ENCODE results near the gene DACH2. TPM values are rescaled to one million over a fixed set of nuclear protein-coding genes. Genes with fewer than 3 reads are reported as not detected.

The DACH2 gene
- polyA plus RNA-seq, 3 donors = not detected

- H3K79me2 ChIP-seq (ENCODE audit: insufficient read depth, low read length) = no peaks in the 10 kb centered on the region
These were observed 657.0 kb downstream of the DACH2 start for GRCh38 chrX:86805241-86805640.

GRCh38 chrX:86806786-86807185 lies 658.5 kb downstream of the DACH2 start:
- Histone ChIP-seq H3K9me3 (replicated peaks in 1 of 2; ENCODE audit: control insufficient read depth in 1 of 2, insufficient read depth in 1 of 2, low read length in 2 of 2) (no peaks in the 10 kb centered on the region), H3K27ac (ENCODE audit: low read depth in 1 of 2, low read length in 2 of 2) (no peak overlapping the region), H3K4me3 (replicated peaks in 1 of 3; ENCODE audit: low read depth in 2 of 3, low read length in 3 of 3) (no peak overlapping the region), H3K9ac (ENCODE audit: insufficient read depth, low read length, poor library complexity, severe bottlenecking) (no peak overlapping the region), H3K27me3 (ENCODE audit: control insufficient read depth in 2 of 2, insufficient read depth in 2 of 2, low read length in 2 of 2) (no peaks in the 10 kb centered on the region), H4K20me1 (ENCODE audit: insufficient read depth, low read length) (no peaks in the 10 kb centered on the region), H3K36me3 (replicated peaks in 1 of 2; ENCODE audit: control insufficient read depth in 1 of 2, insufficient read depth in 2 of 2, low read length in 2 of 2) (no peaks in the 10 kb centered on the region), H3K4me1 (ENCODE audit: control insufficient read depth in 1 of 2, insufficient read depth in 2 of 2, low read length in 2 of 2) (no peaks in the 10 kb centered on the region), H2AFZ (ENCODE audit: insufficient read depth, low read depth, low read length, poor library complexity, severe bottlenecking) (no peak overlapping the region), H3K4me2 (replicated peaks; ENCODE audit: extremely low read depth, low read length, poor library complexity, severe bottlenecking) (no peak overlapping the region), H3K79me2 (ENCODE audit: insufficient read depth, low read length) (no peaks in the 10 kb centered on the region)
- H3K36me3 Mint-ChIP-seq = no peaks in the 10 kb centered on the region
- WGBS (ENCODE audit: insufficient coverage) = no CpG with 5 or more reads among the region's 2 CpGs
- H3K27me3 Mint-ChIP-seq (ENCODE audit: low read depth in 3 of 3) = no peaks in the 10 kb centered on the region
- TF ChIP-seq CTCF (IDR thresholded peaks at IDR 0.05) = no peak
- H3K27ac Mint-ChIP-seq = no peak overlapping the region
- no peaks in the 10 kb centered on the region for H3K4me1 Mint-ChIP-seq
- intact Hi-C loops (cut with micrococcal nuclease) = no loop called here
- DNase-seq = no peak
- peaks cover 0 to 5% (median 0%) of the 10 kb centered on the region in 7 donors for H3K9me3 Mint-ChIP-seq
- H3K4me3 Mint-ChIP-seq = no peak overlapping the region

More at GRCh38 chrX:86805241-86805640, 657.0 kb downstream of the DACH2 start:
- peaks cover 0 to 5% (median 0%) of the 10 kb centered on the region in 7 donors for H3K9me3 Mint-ChIP-seq
- no CpG with 5 or more reads among the region's 2 CpGs for WGBS (ENCODE audit: insufficient coverage)
- Histone ChIP-seq H3K4me2 (replicated peaks; ENCODE audit: extremely low read depth, low read length, poor library complexity, severe bottlenecking) (no peak overlapping the region), H2AFZ (ENCODE audit: insufficient read depth, low read depth, low read length, poor library complexity, severe bottlenecking) (no peak overlapping the region), H4K20me1 (ENCODE audit: insufficient read depth, low read length) (no peaks in the 10 kb centered on the region), H3K4me3 (replicated peaks in 1 of 3; ENCODE audit: low read depth in 2 of 3, low read length in 3 of 3) (no peak overlapping the region), H3K36me3 (replicated peaks in 1 of 2; ENCODE audit: control insufficient read depth in 1 of 2, insufficient read depth in 2 of 2, low read length in 2 of 2) (no peaks in the 10 kb centered on the region), H3K9me3 (replicated peaks in 1 of 2; ENCODE audit: control insufficient read depth in 1 of 2, insufficient read depth in 1 of 2, low read length in 2 of 2) (no peaks in the 10 kb centered on the region), H3K4me1 (ENCODE audit: control insufficient read depth in 1 of 2, insufficient read depth in 2 of 2, low read length in 2 of 2) (no peaks in the 10 kb centered on the region), H3K27me3 (ENCODE audit: control insufficient read depth in 2 of 2, insufficient read depth in 2 of 2, low read length in 2 of 2) (no peaks in the 10 kb centered on the region), H3K27ac (ENCODE audit: low read depth in 1 of 2, low read length in 2 of 2) (no peak overlapping the region), H3K9ac (ENCODE audit: insufficient read depth, low read length, poor library complexity, severe bottlenecking) (no peak overlapping the region)
- TF ChIP-seq CTCF (IDR thresholded peaks at IDR 0.05) = no peak
- H3K4me1 Mint-ChIP-seq = no peaks in the 10 kb centered on the region
- intact Hi-C loops (cut with micrococcal nuclease) = no loop called here
- peaks cover 0 to 1% (median 0%) of the 10 kb centered on the region in 3 donors for H3K27me3 Mint-ChIP-seq (ENCODE audit: low read depth in 3 of 3)
- H3K4me3 Mint-ChIP-seq = no peak overlapping the region
- H3K27ac Mint-ChIP-seq = no peak overlapping the region
- no peak for DNase-seq
- no peaks in the 10 kb centered on the region for H3K36me3 Mint-ChIP-seq

Measured in CD14-positive monocyte (primary cell).